ENCODE data around the gene IFT20.
"Not testable (repeated sequence)": the region's sequence is repeated elsewhere in the genome, so short reads cannot be mapped to it uniquely, and the experiment has no call there.

The IFT20 gene

DNA sequence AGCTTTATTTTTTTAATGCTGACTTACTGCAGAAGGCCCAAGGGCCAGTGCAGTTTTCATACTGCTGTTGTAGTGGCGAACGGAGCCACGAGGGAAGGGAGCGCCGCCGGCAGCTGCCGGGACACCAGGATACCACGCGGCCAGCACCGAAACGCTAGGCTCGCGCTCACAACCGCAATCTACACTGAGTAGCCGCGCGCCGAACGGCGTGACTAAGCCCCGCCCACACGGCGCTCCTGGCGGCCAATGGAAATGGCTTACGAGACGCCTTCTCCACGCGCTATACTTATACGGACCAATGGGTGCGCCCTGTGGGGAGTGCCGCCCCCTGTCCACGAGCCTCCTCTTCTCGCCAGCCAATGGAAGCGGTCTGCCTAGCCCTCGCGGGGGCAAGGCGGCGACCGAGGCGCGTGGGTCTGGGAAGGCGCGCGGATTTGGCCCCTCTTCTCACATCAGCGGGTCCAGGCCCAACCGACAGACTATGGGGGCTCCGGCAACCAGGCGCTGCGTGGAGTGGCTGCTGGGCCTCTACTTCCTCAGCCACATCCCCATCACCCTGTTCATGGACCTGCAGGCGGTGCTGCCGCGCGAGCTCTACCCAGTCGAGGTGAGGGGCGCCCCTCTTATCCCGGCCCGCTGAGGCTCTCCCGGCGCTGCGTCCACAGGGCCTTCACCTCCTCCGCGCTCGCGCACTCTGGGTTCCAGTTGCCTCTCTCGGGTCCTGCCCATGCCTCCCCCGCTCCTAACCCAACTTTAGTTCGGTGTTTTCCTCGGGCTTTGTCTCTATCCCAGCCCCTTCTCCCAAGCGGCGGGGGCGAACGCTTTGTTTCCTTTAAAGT lies 16.3 kb downstream of the IFT20 start, which contains the start of gene TMEM97:
TMEM97 (plus strand) TSS at position 442 of the 839 bp plus-strand sequence; CDS start at position 482, 40 bp downstream.
- peak; percentile 94 for DNase-seq (ENCODE audit: low read depth)
- H3K4me3 ChIP-seq (ENCODE audit: low read depth, low read length), result peak within 1 kb of the TSS; percentile 72

GRCh38 chr17:28317966-28318758 lies 17.1 kb downstream of the IFT20 start:
- DNase-seq (ENCODE audit: low read depth), result no peak
- H3K4me3 ChIP-seq (ENCODE audit: low read depth, low read length), result peak overlapping the region; percentile 72

DNA sequence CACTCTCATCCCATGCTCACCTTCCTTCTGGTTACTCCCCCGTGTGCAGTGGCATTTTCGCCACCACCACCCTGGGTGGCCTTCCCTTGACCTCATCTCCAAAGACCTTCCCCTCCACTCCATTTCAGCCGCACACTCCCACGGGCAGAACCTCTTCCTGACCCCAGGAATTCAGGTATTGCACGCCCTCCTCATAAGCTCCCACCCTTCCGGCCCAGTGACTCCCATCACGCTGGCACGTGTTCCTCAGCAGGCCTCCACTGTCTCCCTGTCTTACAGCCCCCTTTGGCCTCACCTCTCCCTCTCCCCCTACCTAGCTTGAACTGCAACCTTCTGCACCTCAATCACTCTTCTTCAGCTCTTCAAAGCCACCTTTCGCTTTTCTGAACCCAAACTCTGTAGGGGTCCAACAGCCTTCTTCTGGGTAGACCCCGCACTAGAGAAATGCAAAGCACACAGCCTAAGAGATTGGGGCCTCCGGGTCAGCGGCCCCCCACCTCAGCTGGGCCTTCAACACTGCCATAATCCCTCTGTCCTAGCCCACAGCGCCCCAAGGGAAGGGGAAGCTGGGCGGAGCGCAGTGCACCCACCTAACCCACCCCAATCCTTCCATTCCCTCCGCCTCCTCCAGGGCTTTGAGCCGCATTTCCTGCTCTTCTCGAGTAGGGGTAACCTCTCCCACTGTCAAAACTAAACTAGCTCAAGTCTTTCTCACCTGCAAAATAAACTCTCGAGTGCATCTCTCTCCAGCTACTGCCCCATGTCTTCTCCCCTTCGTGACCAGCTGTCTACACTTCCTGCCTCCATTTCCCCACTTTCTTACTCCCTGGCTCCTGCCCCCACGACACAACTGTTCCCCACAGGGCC lies 17.9 kb downstream of the IFT20 start:
- DNase-seq (ENCODE audit: low read depth), result no peak
- H3K4me3 ChIP-seq (ENCODE audit: low read depth, low read length), result no peak overlapping the region

- no peak overlapping the region for H3K4me3 ChIP-seq (ENCODE audit: low read depth, low read length)
- no peak for DNase-seq (ENCODE audit: low read depth)
Measured at GRCh38 chr17:28315846-28316705, 19.2 kb downstream of the IFT20 start.

- H3K4me3 ChIP-seq (ENCODE audit: low read depth, low read length), result no peak overlapping the region
- no peak for DNase-seq (ENCODE audit: low read depth)
Measured at GRCh38 chr17:28313841-28314240, 21.4 kb downstream of the IFT20 start.

DNA sequence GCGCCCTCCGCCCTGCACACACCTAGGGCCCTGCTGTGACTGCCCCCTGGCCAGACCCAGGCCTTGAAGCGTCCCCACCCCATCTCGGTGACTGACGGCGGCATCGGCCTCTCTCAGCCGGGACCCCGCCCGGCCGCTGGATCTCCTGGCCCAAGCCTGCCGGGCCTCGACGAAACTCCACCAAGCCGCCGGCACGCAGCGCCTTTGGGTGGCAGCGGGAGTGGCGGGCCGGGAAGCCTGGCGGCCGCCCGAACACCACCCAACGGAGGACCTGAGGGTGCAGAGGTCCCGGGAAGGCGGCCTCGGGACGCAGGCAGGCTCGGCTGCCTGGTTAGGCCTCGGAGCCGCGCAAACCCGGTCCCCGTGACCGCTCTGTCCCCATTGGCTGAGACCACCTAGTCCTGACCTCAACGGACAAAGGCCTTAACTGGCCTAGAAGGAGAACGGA lies 28.3 kb downstream of the IFT20 start:
- no peak overlapping the region for H3K4me3 ChIP-seq (ENCODE audit: low read depth, low read length)
- no peak for DNase-seq (ENCODE audit: low read depth)

- no peak for DNase-seq (ENCODE audit: low read depth)
- H3K4me3 ChIP-seq (ENCODE audit: low read depth, low read length), result no peak overlapping the region
Measured at GRCh38 chr17:28298449-28298848, 36.8 kb downstream of the IFT20 start.

DNA sequence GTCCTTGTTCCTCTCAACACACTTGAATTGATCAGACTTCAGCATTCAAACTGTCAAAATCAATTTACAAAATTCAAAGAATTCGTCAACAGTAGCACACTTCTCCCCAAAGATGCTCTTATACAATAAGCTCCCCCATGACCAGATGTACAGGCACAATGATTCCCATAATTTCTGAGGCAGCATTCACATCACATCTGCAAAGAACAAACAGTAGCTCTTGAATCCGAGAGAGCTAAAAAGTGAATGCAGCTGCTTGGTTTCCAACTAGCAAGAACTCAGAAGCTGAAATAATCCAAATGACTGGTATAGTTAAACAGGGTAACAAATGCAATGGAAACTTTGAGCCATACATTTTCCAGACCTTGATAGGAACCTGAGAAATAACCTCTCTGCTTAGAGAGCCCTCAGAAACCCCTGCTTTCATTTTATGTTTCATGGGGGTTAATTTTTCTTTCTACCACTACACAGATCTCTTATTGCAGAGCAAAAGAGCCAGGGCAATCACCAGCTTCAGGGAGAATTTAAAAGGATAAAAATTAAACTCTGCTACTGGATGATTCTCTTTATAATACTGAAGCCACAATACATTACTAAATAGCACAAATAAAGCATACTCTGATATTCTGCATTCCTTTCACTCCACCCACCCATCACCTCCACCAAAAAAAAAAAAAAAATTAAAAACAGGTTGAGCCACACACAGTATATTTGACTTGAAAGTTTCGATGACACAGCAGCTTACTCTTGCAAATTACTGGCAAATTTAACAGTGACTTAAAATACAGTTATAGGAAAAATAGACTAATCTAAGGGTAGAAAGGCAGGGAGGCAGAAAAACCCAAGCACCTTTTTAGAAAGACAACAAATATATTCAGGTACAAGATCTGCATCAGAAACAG lies 39.3 kb downstream of the IFT20 start:
- H3K4me3 ChIP-seq (ENCODE audit: low read depth, low read length), result no peak overlapping the region
- no peak for DNase-seq (ENCODE audit: low read depth)

DNA sequence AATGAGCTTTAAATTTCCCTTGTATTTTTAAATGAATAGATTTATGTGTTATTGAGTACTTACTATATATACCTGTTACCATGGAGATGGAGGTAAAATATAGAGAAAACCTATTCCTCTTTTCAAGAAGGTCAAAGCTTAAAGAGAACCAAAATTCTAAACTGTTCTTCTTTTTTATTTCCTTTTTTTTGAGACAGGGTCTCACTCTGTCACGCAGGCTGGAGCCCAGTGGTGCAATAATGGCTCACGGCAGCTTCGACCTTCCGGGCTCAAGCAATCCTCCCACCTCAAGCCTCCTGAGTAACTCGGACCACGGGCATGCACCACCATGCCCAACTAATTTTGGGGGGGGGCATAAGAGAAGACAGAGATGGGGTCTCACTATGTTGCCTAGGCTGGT lies 41.3 kb downstream of the IFT20 start:
- H3K4me3 ChIP-seq (ENCODE audit: low read depth, low read length), result no peak overlapping the region
- no peak for DNase-seq (ENCODE audit: low read depth)

GRCh38 chr17:28292878-28293277 lies 42.4 kb downstream of the IFT20 start:
- not testable (repeated sequence) for H3K4me3 ChIP-seq (ENCODE audit: low read depth, low read length); DNase-seq (ENCODE audit: low read depth)

- no peak overlapping the region for H3K4me3 ChIP-seq (ENCODE audit: low read depth, low read length)
- no peak for DNase-seq (ENCODE audit: low read depth)
Measured at GRCh38 chr17:28291780-28292330, 43.4 kb downstream of the IFT20 start.

DNA sequence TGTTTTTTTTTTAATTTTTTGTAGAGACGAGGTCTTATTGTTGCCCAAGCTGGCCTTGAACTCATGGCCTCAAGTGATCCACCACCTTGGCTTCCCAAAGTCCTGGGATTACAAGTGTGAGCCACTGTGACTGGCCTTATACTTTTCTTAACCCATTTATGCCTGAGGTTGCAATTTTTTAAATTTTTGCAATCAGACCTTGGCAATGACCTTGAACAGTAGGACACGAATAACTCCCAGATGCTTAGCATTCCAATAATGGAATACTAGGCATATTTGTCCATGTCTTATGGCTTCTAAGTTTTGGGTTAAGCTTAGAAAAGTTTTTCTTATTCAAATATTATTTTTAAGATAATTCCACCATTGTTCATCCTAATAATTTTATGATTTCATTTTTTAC lies 44.6 kb downstream of the IFT20 start:
- H3K4me3 ChIP-seq (ENCODE audit: low read depth, low read length), result no peak overlapping the region
- DNase-seq (ENCODE audit: low read depth), result no peak

DNA sequence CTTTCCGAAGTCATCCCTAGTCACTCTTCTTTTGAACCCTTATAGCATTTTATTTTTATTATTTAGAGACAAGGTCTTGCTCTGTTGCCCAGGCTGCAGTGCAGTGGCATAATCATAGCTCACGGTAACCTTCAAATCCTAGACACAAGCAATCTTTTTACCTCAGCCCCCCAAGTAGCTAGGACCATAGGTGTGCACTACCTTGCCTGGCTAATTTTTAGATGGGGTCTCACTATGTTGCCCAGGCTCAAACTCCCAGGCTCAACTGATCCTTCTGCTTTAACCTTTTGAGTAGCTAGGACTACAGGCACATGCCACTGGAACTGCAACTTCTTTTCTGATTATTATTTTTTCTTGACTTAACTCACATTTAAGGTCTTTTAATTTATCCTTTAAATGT lies 49.3 kb downstream of the IFT20 start:
- DNase-seq (ENCODE audit: low read depth), result no peak
- H3K4me3 ChIP-seq (ENCODE audit: low read depth, low read length), result no peak overlapping the region

DNA sequence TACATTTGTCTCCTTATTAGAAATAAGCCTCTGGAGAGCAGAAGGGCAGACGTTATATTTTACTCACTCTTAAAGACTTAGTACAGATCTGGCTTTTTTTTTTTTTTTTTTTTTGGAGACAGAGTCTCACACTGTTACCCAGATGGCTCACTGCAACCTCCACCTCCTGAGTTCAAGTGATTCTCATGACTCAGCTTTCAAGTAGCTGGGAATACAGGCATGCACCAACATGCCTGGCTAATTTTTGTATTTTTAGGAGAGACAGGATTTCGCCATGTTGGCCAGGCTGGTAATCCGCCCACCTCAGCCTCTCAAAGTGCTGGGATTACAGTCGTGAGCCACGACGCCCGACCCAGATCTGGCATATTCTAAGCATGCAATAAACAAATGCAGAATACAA lies 52.7 kb downstream of the IFT20 start:
- H3K4me3 ChIP-seq (ENCODE audit: low read depth, low read length), result no peak overlapping the region
- peak; percentile 84 for DNase-seq (ENCODE audit: low read depth)

- DNase-seq (ENCODE audit: low read depth), result no peak
- H3K4me3 ChIP-seq (ENCODE audit: low read depth, low read length), result no peak overlapping the region
Measured at GRCh38 chr17:28280826-28281225, 54.4 kb downstream of the IFT20 start.

GRCh38 chr17:28279411-28279810 lies 55.9 kb downstream of the IFT20 start:
- H3K4me3 ChIP-seq (ENCODE audit: low read depth, low read length), result no peak overlapping the region
- DNase-seq (ENCODE audit: low read depth), result no peak
